SK-N-SH treated with all-trans-retinoic acid at 6 μM for 48 hours (cell line): ENCODE data around the gene CFAP90.

ENCODE experiments used
- ATAC-seq: fragments of 200-7000 bp; cut with Tn5 transposase; 3 replicates; pipeline ENCODE4 v1.9.1; 2020; ENCODE audit warnings: mild to moderate bottlenecking, moderate library complexity
- ARNTL ChIP-seq: fragments of 450-650 bp; formaldehyde crosslinking; IDR thresholded peaks from 2 replicates; pipeline ENCODE4 v1.5.0; 2020; ENCODE audit warnings: low read depth, mild to moderate bottlenecking, moderate library complexity, borderline replicate concordance
- CREB5 ChIP-seq: fragments of 250-450 bp; sonication (Bioruptor Pico); IDR thresholded peaks from 2 replicates; pipeline ENCODE4 v1.5.1; 2020; ENCODE audit warnings: low read depth, mild to moderate bottlenecking, moderate library complexity
- CSDC2 ChIP-seq: fragments of 250-450 bp; sonication (Bioruptor Pico); IDR thresholded peaks from 2 replicates; pipeline ENCODE4 v1.5.0; 2020; ENCODE audit warnings: mild to moderate bottlenecking, moderate library complexity
- CSRNP3 ChIP-seq: fragments of 250-450 bp; sonication (Bioruptor Pico); IDR thresholded peaks from 2 replicates; pipeline ENCODE4 v1.5.1; 2021; ENCODE audit warnings: mild to moderate bottlenecking, moderate library complexity
- ESRRG ChIP-seq: fragments of 250-450 bp; sonication (Bioruptor Pico); IDR thresholded peaks from 2 replicates; pipeline ENCODE4 v1.6.1; 2021; ENCODE audit warnings: mild to moderate bottlenecking
- GLIS3 ChIP-seq: fragments of 250-450 bp; sonication (Bioruptor Pico); IDR thresholded peaks from 2 replicates; pipeline ENCODE4 v1.5.0; 2020; ENCODE audit warnings: mild to moderate bottlenecking, moderate library complexity
- ISL1 ChIP-seq: fragments of 250-450 bp; sonication (Bioruptor Pico); IDR thresholded peaks from 2 replicates; pipeline ENCODE4 v2.1.2; 2022; ENCODE audit warnings: mild to moderate bottlenecking, moderate library complexity
- OSR1 ChIP-seq: fragments of 250-450 bp; sonication (Bioruptor Pico); IDR thresholded peaks from 2 replicates; pipeline ENCODE4 v1.8.0; 2022; ENCODE audit warnings: moderate library complexity, mild to moderate bottlenecking, inconsistent platforms
- PATZ1 ChIP-seq: fragments of 250-450 bp; sonication (Bioruptor Pico); IDR thresholded peaks from 2 replicates; pipeline ENCODE4 v1.8.0; 2020; ENCODE audit warnings: mild to moderate bottlenecking, moderate library complexity, borderline replicate concordance
- POU6F1 ChIP-seq: fragments of 250-450 bp; sonication (Bioruptor Pico); IDR thresholded peaks from 2 replicates; pipeline ENCODE4 v1.8.0; 2021; ENCODE audit warnings: low read depth, mild to moderate bottlenecking, moderate library complexity, borderline replicate concordance
- PPARA ChIP-seq: fragments of 250-450 bp; sonication (Bioruptor Pico); IDR thresholded peaks from 2 replicates; pipeline ENCODE4 v1.5.0; 2020; ENCODE audit warnings: mild to moderate bottlenecking, borderline replicate concordance
- RARB ChIP-seq: fragments of 250-450 bp; sonication (Bioruptor Pico); IDR thresholded peaks from 2 replicates; pipeline ENCODE4 v1.8.0; 2021; ENCODE audit warnings: mild to moderate bottlenecking, moderate library complexity
- SNAI2 ChIP-seq: fragments of 250-450 bp; sonication (Bioruptor Pico); IDR thresholded peaks from 2 replicates; pipeline ENCODE4 v1.5.0; 2020; ENCODE audit warnings: mild to moderate bottlenecking, moderate library complexity
- TCF4 ChIP-seq: fragments of 250-450 bp; sonication (Bioruptor Pico); IDR thresholded peaks from 2 replicates; pipeline ENCODE4 v1.8.0; 2021; ENCODE audit warnings: mild to moderate bottlenecking, moderate library complexity, borderline replicate concordance
- TOX ChIP-seq: fragments of 250-450 bp; sonication (Bioruptor Pico); IDR thresholded peaks from 2 replicates; pipeline ENCODE4 v1.8.0; 2021; ENCODE audit warnings: mild to moderate bottlenecking, moderate library complexity, borderline replicate concordance
- TSHZ2 ChIP-seq: fragments of 250-450 bp; sonication (Bioruptor Pico); IDR thresholded peaks from 2 replicates; pipeline ENCODE4 v1.5.0; 2020; ENCODE audit warnings: mild to moderate bottlenecking, moderate library complexity
- ZC3H10 ChIP-seq: fragments of 250-450 bp; sonication (Bioruptor Pico); IDR thresholded peaks from 2 replicates; pipeline ENCODE4 v1.5.1; 2021; ENCODE audit warnings: mild to moderate bottlenecking, moderate library complexity
- ZFP3 ChIP-seq: fragments of 250-450 bp; sonication (Bioruptor Pico); IDR thresholded peaks from 2 replicates; pipeline ENCODE4 v1.5.0; 2020; ENCODE audit warnings: mild to moderate bottlenecking, moderate library complexity
- ZFP30 ChIP-seq: fragments of 450-650 bp; formaldehyde crosslinking; IDR thresholded peaks from 2 replicates; pipeline ENCODE4 v1.5.0; 2022; ENCODE audit warnings: mild to moderate bottlenecking, moderate library complexity
- ZNF70 ChIP-seq: fragments of 450-650 bp; formaldehyde crosslinking; IDR thresholded peaks from 2 replicates; pipeline ENCODE4 v1.5.0; 2020; ENCODE audit warnings: mild to moderate bottlenecking, moderate library complexity

Gene CFAP90

GRCh38 chr5:7857926-7858632 is 7.1 kb upstream of the CFAP90 start:
- TF ChIP-seq CSDC2 (CRISPR knock-in tag) (no peak), PPARA (no peak), PATZ1 (CRISPR knock-in tag) (no peak)

GRCh38 chr5:7857361-7857760 is 6.4 kb upstream of the CFAP90 start:
- no peak for TF ChIP-seq TOX (CRISPR knock-in tag)
- TF ChIP-seq GLIS3 (CRISPR knock-in tag): no peak
- no peak for TF ChIP-seq ZC3H10 (CRISPR knock-in tag)
- TF ChIP-seq SNAI2: no peak
- ATAC-seq: peak; percentile 14; the same call in 2 of the 3 replicates

More at GRCh38 chr5:7857926-7858632, 7.1 kb upstream of the CFAP90 start:
- peak; percentile 35 for ATAC-seq

GRCh38 chr5:7856855-7857254 is 5.9 kb upstream of the CFAP90 start:
- peak; percentile 96 for ATAC-seq
- TF ChIP-seq ARNTL (CRISPR knock-in tag): no peak
- no peak for TF ChIP-seq SNAI2
- no peak for TF ChIP-seq ZFP3 (CRISPR knock-in tag)
- TF ChIP-seq ZC3H10 (CRISPR knock-in tag): no peak
- no peak for TF ChIP-seq TCF4 (CRISPR knock-in tag)
- TF ChIP-seq ZFP30 (CRISPR knock-in tag): no peak
- TF ChIP-seq CSRNP3 (CRISPR knock-in tag): no peak

GRCh38 chr5:7855611-7856010 is 4.7 kb upstream of the CFAP90 start:
- ATAC-seq: no peak

GRCh38 chr5:7852988-7853387 is 2.1 kb upstream of the CFAP90 start:
- TF ChIP-seq ZFP3 (CRISPR knock-in tag): no peak
- no peak for TF ChIP-seq TOX (CRISPR knock-in tag)
- TF ChIP-seq GLIS3 (CRISPR knock-in tag): no peak
- TF ChIP-seq ZNF70: no peak
- no peak for TF ChIP-seq ISL1 (CRISPR knock-in tag)
- TF ChIP-seq ESRRG (CRISPR knock-in tag): no peak
- TF ChIP-seq OSR1 (CRISPR knock-in tag): no peak
- no peak for ATAC-seq

More at GRCh38 chr5:7855611-7856010, 4.7 kb upstream of the CFAP90 start:
- TF ChIP-seq POU6F1 (CRISPR knock-in tag): no peak
- no peak for TF ChIP-seq RARB (CRISPR knock-in tag)
- TF ChIP-seq CREB5: no peak
- TF ChIP-seq CSDC2 (CRISPR knock-in tag): no peak

- TF ChIP-seq ARNTL (CRISPR knock-in tag) (no peak), OSR1 (CRISPR knock-in tag) (no peak), ISL1 (CRISPR knock-in tag) (no peak), SNAI2 (no peak), PATZ1 (CRISPR knock-in tag) (no peak), ZC3H10 (CRISPR knock-in tag) (no peak), TSHZ2 (CRISPR knock-in tag) (no peak), PPARA (no peak), ZFP30 (CRISPR knock-in tag) (no peak), ESRRG (CRISPR knock-in tag) (no peak), ZNF70 (no peak), RARB (CRISPR knock-in tag) (no peak), TOX (CRISPR knock-in tag) (no peak)
- ATAC-seq: no peak
Measured at GRCh38 chr5:7852542-7852941, 1.6 kb upstream of the CFAP90 start.
